Skeletal muscle satellite cell (primary cell): Measurements from ENCODE around the gene SGCA.

Experiments
- H3K27me3 ChIP-seq: 2 replicates; pipeline ENCODE4 v1.7.0; 2013; ENCODE audit warnings: low read length; ENCODE audit not compliant: control insufficient read depth, insufficient read depth
- H3K36me3 ChIP-seq: 2 replicates; pipeline ENCODE4 v1.7.0; 2013; ENCODE audit warnings: mild to moderate bottlenecking, control low read depth, low read length; ENCODE audit not compliant: insufficient read depth
- H3K4me1 ChIP-seq: 2 replicates; pipeline ENCODE4 v1.7.0; 2013; ENCODE audit warnings: low read length; ENCODE audit not compliant: control insufficient read depth, insufficient read depth
- H3K4me2 ChIP-seq: 2 replicates; pipeline ENCODE4 v1.7.0; 2013; ENCODE audit warnings: mild to moderate bottlenecking, low read length
- H3K4me3 ChIP-seq: 2 replicates; pipeline ENCODE4 v1.7.0; 2013; ENCODE audit warnings: low read length
- H3K9ac ChIP-seq: 2 replicates; pipeline ENCODE4 v1.7.0; 2013; ENCODE audit warnings: mild to moderate bottlenecking, low read depth, low read length, moderate library complexity
- H3K9me3 ChIP-seq: replicated peaks from 2 replicates; pipeline ENCODE4 v1.7.0; 2013; ENCODE audit warnings: mild to moderate bottlenecking, control low read depth, low read length

The SGCA gene

GRCh38 chr17:50173335-50173941 is 7.6 kb downstream of the SGCA start:
- peak overlapping the region; percentile 76 for H3K9ac ChIP-seq
- peak overlapping the region; percentile 42 for H3K4me2 ChIP-seq
- peak overlapping the region; percentile 16 for H3K4me3 ChIP-seq
- no peaks in the 10 kb centered on the region for H3K36me3 ChIP-seq
- no peaks in the 10 kb centered on the region for H3K9me3 ChIP-seq
- H3K4me1 ChIP-seq, result peaks cover 45% of the 10 kb centered on the region
- no peaks in the 10 kb centered on the region for H3K27me3 ChIP-seq

DNA sequence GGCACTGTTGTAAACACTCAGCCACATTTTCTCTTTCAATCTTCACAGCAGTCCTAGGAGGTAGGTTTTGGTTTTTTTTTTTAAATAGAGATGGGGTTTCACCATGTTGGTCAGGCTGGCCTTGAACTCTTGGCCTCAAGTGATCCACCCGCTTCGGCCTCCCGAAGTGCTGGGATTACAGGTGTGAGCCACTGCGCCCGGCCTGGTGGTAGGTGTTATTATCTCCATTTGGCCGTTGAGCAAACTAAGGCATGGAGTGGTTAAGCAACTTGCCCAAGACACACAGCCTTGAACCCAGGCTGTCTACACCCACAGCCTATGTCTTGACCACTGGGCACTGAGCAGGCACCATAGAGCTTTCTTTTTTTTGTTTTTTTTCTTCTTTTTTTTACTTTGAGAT is 8.6 kb downstream of the SGCA start:
- no peak overlapping the region for H3K4me2 ChIP-seq
- no peak overlapping the region for H3K4me3 ChIP-seq
- no peaks in the 10 kb centered on the region for H3K36me3 ChIP-seq
- peaks cover 47% of the 10 kb centered on the region for H3K4me1 ChIP-seq
- H3K27me3 ChIP-seq, result no peaks in the 10 kb centered on the region
- no peaks in the 10 kb centered on the region for H3K9me3 ChIP-seq
- H3K9ac ChIP-seq, result no peak overlapping the region

- Histone ChIP-seq H3K9ac (peak overlapping the region; percentile 11), H3K4me1 (peaks cover 54% of the 10 kb centered on the region), H3K4me2 (no peak overlapping the region), H3K9me3 (no peaks in the 10 kb centered on the region), H3K36me3 (no peaks in the 10 kb centered on the region), H3K4me3 (no peak overlapping the region), H3K27me3 (no peaks in the 10 kb centered on the region)
Observed at GRCh38 chr17:50175035-50175807, 9.4 kb downstream of the SGCA start.

DNA sequence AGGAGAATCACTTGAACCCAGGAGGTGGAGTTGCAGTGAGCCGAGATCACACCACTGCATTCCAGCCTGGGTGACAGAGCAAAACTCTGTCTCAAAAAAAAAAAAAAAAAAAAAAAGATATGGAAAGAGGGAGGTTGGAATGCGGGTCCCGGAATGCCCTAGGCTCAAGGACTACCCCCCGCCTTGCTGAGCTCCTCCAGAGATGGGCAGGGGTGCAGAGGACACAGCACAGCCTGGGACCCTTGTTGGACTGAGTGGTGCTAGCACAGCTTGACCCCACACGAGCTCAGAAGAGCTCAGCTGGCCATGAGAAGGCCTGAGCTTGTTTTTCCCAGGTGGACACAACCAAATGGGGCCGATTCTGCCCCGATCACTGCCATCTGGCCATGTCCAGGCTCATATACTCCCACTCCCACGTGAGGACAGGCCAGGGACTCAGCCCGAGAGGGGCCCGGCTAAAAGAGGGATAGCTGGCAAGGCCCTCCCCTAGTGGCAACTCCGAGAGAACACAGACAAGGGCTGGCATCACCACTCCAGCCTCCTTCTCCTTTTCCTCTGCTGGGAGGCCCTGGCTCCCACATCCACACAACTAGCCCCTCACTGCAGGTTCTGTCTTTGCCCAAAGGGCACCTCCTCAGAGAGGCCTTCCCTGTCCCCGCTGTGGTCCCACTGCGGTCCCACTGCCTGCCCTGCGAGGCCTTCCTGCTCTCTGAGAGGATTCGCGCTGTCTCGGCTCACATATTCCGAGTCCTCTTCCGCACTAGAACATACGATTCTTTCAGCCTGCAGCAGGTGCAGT is 11.0 kb downstream of the SGCA start:
- H3K27me3 ChIP-seq, result no peaks in the 10 kb centered on the region
- H3K4me1 ChIP-seq, result peaks cover 69% of the 10 kb centered on the region
- no peaks in the 10 kb centered on the region for H3K9me3 ChIP-seq
- H3K4me2 ChIP-seq, result no peak overlapping the region
- peak overlapping the region; percentile 86 for H3K9ac ChIP-seq
- peaks cover under 1% of the 10 kb centered on the region for H3K36me3 ChIP-seq
- no peak overlapping the region for H3K4me3 ChIP-seq

GRCh38 chr17:50177476-50177875 is 11.7 kb downstream of the SGCA start:
- H3K27me3 ChIP-seq, result no peaks in the 10 kb centered on the region
- peak overlapping the region; percentile 63 for H3K4me2 ChIP-seq
- H3K4me3 ChIP-seq, result peak overlapping the region; percentile 43
- peaks cover 74% of the 10 kb centered on the region for H3K4me1 ChIP-seq
- H3K9me3 ChIP-seq, result no peaks in the 10 kb centered on the region
- H3K9ac ChIP-seq, result peak overlapping the region; percentile 86
- H3K36me3 ChIP-seq, result peaks cover 4% of the 10 kb centered on the region

DNA sequence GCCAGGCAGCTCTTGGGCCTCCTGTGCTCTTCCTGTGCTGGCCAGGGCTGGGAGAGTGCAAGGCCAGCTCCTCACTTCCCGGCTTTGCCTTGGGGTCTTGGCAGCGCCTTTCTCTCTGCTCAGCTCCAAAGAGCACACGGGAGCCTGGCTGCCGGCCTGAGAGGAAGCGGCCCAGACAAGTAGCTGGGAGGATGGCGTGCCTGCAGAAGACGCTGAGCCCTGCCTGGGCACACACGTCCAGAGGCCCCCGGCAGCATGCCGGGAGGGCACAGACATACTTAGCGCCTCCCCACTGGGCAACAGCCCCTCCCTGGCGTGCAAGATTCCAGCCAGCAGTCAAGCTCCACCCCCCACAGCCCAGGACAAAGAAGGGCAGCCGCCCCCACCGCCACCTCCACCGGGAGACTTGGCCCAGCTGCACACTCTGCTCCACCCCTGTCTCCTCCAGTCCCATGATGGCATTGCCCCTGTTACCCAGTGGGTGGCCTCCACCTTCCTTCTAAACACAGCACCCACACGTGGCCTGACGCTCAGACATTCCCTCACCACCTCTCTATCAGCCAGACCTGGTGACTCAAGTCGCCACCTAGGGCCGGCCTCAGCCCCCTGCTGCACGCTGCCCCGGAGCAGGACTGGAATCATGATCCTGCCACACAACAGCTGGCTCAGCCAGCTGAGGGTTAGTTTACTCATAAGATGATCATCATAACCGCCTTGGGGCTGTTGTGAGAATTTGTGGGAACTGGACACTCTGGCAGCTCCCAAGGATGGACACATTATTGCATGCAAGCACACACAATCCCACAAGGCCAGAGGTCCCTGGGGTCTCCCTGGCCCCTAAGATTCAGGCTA is 12.4 kb downstream of the SGCA start:
- H3K27me3 ChIP-seq, result no peaks in the 10 kb centered on the region
- peak overlapping the region; percentile 43 for H3K4me3 ChIP-seq
- H3K4me2 ChIP-seq, result peak overlapping the region; percentile 63
- H3K36me3 ChIP-seq, result peaks cover 10% of the 10 kb centered on the region
- H3K9me3 ChIP-seq, result no peaks in the 10 kb centered on the region
- peaks cover 70% of the 10 kb centered on the region for H3K4me1 ChIP-seq
- peak overlapping the region; percentile 86 for H3K9ac ChIP-seq

DNA sequence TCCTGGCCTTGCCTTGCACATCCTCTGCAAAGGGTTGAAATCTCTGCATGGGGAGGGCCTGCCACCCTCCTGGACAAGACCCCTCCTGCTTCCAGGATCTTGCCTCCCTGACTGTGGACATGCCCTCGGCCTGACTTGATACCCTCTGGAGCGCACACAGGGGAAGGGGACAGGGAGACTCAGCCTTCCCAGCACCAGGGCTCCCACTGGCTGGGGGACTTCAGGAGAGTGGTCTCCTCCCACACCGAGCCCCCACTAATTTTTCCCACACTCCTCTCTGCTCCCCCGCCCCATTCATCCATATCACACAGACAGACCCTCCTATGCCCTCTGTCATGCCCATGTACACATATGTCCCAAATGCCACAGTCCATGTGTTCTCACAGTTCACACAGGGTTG is 14.3 kb downstream of the SGCA start:
- Histone ChIP-seq H3K4me2 (no peak overlapping the region), H3K9ac (peak overlapping the region; percentile 12), H3K27me3 (no peaks in the 10 kb centered on the region), H3K4me3 (no peak overlapping the region), H3K4me1 (peaks cover 67% of the 10 kb centered on the region), H3K36me3 (peaks cover 29% of the 10 kb centered on the region), H3K9me3 (no peaks in the 10 kb centered on the region)

- Histone ChIP-seq H3K9ac (peak overlapping the region; percentile 37), H3K4me1 (peaks cover 69% of the 10 kb centered on the region), H3K4me2 (no peak overlapping the region), H3K36me3 (peaks cover 34% of the 10 kb centered on the region), H3K9me3 (no peaks in the 10 kb centered on the region), H3K27me3 (no peaks in the 10 kb centered on the region), H3K4me3 (no peak overlapping the region)
Observed at GRCh38 chr17:50180620-50181019, 14.8 kb downstream of the SGCA start.

DNA sequence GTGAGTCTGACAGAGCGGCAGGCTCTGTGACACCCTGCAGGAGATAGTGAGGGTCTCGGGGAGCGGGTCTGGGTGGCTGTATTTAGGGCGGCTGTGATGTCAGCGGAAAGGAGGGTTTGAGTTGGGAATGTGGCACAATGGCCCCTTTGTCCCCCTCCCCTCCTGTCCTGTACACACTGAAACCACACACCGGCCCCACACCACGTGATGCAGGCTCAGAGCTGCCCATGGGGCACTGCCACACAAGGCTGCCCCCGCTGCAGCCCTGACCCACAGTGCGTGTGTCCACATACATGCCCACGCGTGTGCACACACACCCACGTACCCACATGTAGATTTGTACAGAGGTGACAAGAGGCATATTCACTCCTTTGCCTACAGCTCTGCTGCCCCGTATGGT is 15.3 kb downstream of the SGCA start:
- Histone ChIP-seq H3K9me3 (no peaks in the 10 kb centered on the region), H3K4me1 (peaks cover 69% of the 10 kb centered on the region), H3K9ac (peak overlapping the region; percentile 37), H3K4me2 (no peak overlapping the region), H3K27me3 (no peaks in the 10 kb centered on the region), H3K4me3 (no peak overlapping the region), H3K36me3 (peaks cover 39% of the 10 kb centered on the region)

- H3K9ac ChIP-seq, result peak overlapping the region; percentile 48
- H3K9me3 ChIP-seq, result no peaks in the 10 kb centered on the region
- H3K4me1 ChIP-seq, result peaks cover 72% of the 10 kb centered on the region
- peaks cover 47% of the 10 kb centered on the region for H3K36me3 ChIP-seq
- H3K4me3 ChIP-seq, result no peak overlapping the region
- peak overlapping the region; percentile 33 for H3K4me2 ChIP-seq
- no peaks in the 10 kb centered on the region for H3K27me3 ChIP-seq
Observed at GRCh38 chr17:50181591-50182560, 16.1 kb downstream of the SGCA start.
